Adrenal gland (tissue), 12 donors: Measurements from ENCODE around the gene ITPRID1. TPM values are rescaled to one million over a fixed set of nuclear protein-coding genes. Genes with fewer than 3 reads are reported as not detected.
A peak's percentile ranks its signal among the peaks of the same experiment; 100 is the strongest.

ENCODE experiments used
- DNase-seq, 7 donors: peaks; one replicate each; pipeline ENCODE4 v3.0.0-alpha.2; 2019 to 2020
- H3K27ac ChIP-seq, 5 donors: fragments of 200-600 bp; sonication (generic) in 4 of 5; 1 replicate in 3 of 5; 2 replicates in 2 of 5; pipeline versions ENCODE4 v1.5.1 to v1.8.0; 2016 to 2020; ENCODE audit warnings: mild to moderate bottlenecking in 1 of 5
- H3K27me3 ChIP-seq: fragments of 200-600 bp; 2 replicates; pipeline ENCODE4 v1.8.0; 2021
- H3K36me3 ChIP-seq, 2 donors: fragments of 200-600 bp; replicated peaks in 1 of 2; 1 replicate in 1 of 2; 2 replicates in 1 of 2; pipeline versions ENCODE4 v1.5.1 to v1.8.0; 2018 to 2022
- H3K4me1 ChIP-seq, 2 donors: fragments of 200-600 bp; replicated peaks in 1 of 2; 1 replicate in 1 of 2; 2 replicates in 1 of 2; pipeline versions ENCODE4 v1.5.1 to v1.8.0; 2018 to 2021
- H3K4me3 ChIP-seq, 4 donors: fragments of 200-600 bp; sonication (generic) in 3 of 4; one replicate each; pipeline ENCODE4 v1.5.1; 2016 to 2018
- H3K9me3 ChIP-seq, 3 donors: fragments of 200-600 bp; sonication (generic) in 1 of 3; replicated peaks in 1 of 3; 1 replicate in 2 of 3; 2 replicates in 1 of 3; pipeline versions ENCODE4 v1.5.1 to v1.8.0; 2016 to 2021
- CTCF ChIP-seq, 6 experiments: fragments of 450-650 bp in 4 of 6; fragments of 200-600 bp in 2 of 6; sonication (generic) in 1 of 6; IDR thresholded peaks; 1 replicate in 5 of 6; 2 replicates in 1 of 6; pipeline versions ENCODE4 v1.5.1 to v1.8.0; 2016 to 2021; ENCODE audit warnings: antibody characterized with exemption in 6 of 6, mild to moderate bottlenecking in 2 of 6, moderate library complexity in 1 of 6
- POLR2A ChIP-seq, 2 donors: fragments of 450-650 bp; IDR thresholded peaks; one replicate each; pipeline ENCODE4 v1.6.1; 2017; ENCODE audit warnings: antibody characterized with exemption in 2 of 2, mild to moderate bottlenecking in 2 of 2, moderate library complexity in 1 of 2
- WGBS, 4 donors: extraction: QIAGEN DNeasy Blood & Tissue Kit in 2 of 4; methylation state at CpG; one replicate each; pipeline versions ENCODE4 v1.1.5 to v1.1.7; 2013 to 2017; 5-methylcytosine and 5-hydroxymethylcytosine counted together
- intact Hi-C, 2 donors: fragments of 100-400 bp; cut with DNase I; formaldehyde crosslinking; loops; one replicate each; pipeline versions ENCODE4 v1.14.1 to v1.15.0; 2022 to 2023
- polyA plus RNA-seq, 3 donors: library from polyadenylated mRNA; stranded (reverse); fragments of 200-250 nt in 2 of 3; fragments of 350-450 nt in 1 of 3; fragmentation: Illumina TruSeq in 1 of 3; extraction: RNeasy Lipid Tissue Mini Kit (QIAGEN cat#74804) in 1 of 3; gene quantifications; one replicate each; pipeline ENCODE4 v1.2.3, GENCODE V29; 2013 to 2014
- total RNA-seq, 9 donors: library from RNA; depleted of rRNA in 4 of 9; stranded (reverse); fragments of >200 nt in 4 of 9; fragments of 120-200 nt in 1 of 9; fragmentation: NEBNext Ultra II Directional in 1 of 9; extraction: Animal tissue kit (Norgen Biotek cat#: 25700) in 1 of 9; gene quantifications; one replicate each; pipeline versions ENCODE4 v1.1.0 to v1.2.4, GENCODE V29; 2013 to 2023
- donor health status: healthy with polysubstance abuse.
- donor health status: Bipolar disorder and iron deficiency.
- donor health status: DM: yes; HTN: yes; CAD: no.
- donor health status: DM: no; HTN: no; CAD: no.
- donor health status: DM: no; HTN: no; CAD: no.
- donor health status: DM: yes; HTN: yes; CAD: no.

ITPRID1 gene
- total and polyA plus RNA-seq, 12 donors: 0.06 TPM; not detected in 11

GRCh38 chr7:31683445-31684225 is 169.7 kb downstream of the ITPRID1 start:
- Histone ChIP-seq H3K27me3 (no peaks in the 10 kb centered on the region), H3K9me3 (no peaks in the 10 kb centered on the region), H3K27ac (no peak overlapping the region), H3K4me3 (no peak overlapping the region), H3K4me1 (no peaks in the 10 kb centered on the region), H3K36me3 (no peaks in the 10 kb centered on the region)
- intact Hi-C loops: no loop called here
- TF ChIP-seq POLR2A (IDR thresholded peaks at IDR 0.05) (no peak), CTCF (IDR thresholded peaks at IDR 0.05) (no peak)
- DNase-seq: no peak
- WGBS, 4 donors: 52 to 63% (median 60%) methylated on average over 5 of the region's 5 CpGs

GRCh38 chr7:31687024-31687748 is 173.3 kb downstream of the ITPRID1 start, which contains the start of gene PPP1R17:
Gene PPP1R17 (plus strand): TSS chr7:31687215. CDS start chr7:31692442, 5,227 bp downstream.
- Histone ChIP-seq H3K36me3 (no peaks in the 10 kb centered on the region), H3K4me1 (no peaks in the 10 kb centered on the region), H3K27ac (no peak within 1 kb of the TSS), H3K27me3 (no peaks in the 10 kb centered on the region), H3K9me3 (no peaks in the 10 kb centered on the region), H3K4me3 (no peak within 1 kb of the TSS)
- intact Hi-C loops: no loop called here
- TF ChIP-seq POLR2A (IDR thresholded peaks at IDR 0.05) (no peak), CTCF (IDR thresholded peaks at IDR 0.05) (no peak)
- peak in 2 of 7 donors; percentile 19 to 82 for DNase-seq
- 59 to 70% (median 63%) methylated on average over 14 of the region's 14 CpGs for WGBS, 4 donors

- H3K9me3 ChIP-seq: no peaks in the 10 kb centered on the region
- H3K4me3 ChIP-seq: no peak overlapping the region
- H3K27me3 ChIP-seq: no peaks in the 10 kb centered on the region
- intact Hi-C loops: no loop called here
- H3K27ac ChIP-seq: no peak overlapping the region
- WGBS, 4 donors: 63 to 78% (median 67%) methylated on average over 3 of the region's 3 CpGs
- no peaks in the 10 kb centered on the region for H3K4me1 ChIP-seq
- no peak for DNase-seq
- no peaks in the 10 kb centered on the region for H3K36me3 ChIP-seq
- no peak for TF ChIP-seq CTCF (IDR thresholded peaks at IDR 0.05)
- TF ChIP-seq POLR2A (IDR thresholded peaks at IDR 0.05): no peak
Measured at GRCh38 chr7:31688372-31688771, 174.5 kb downstream of the ITPRID1 start.

GRCh38 chr7:31688996-31689395 is 175.1 kb downstream of the ITPRID1 start:
- no peak for DNase-seq
- Histone ChIP-seq H3K4me1 (no peaks in the 10 kb centered on the region), H3K4me3 (no peak overlapping the region), H3K27me3 (no peaks in the 10 kb centered on the region), H3K27ac (no peak overlapping the region), H3K36me3 (no peaks in the 10 kb centered on the region), H3K9me3 (no peaks in the 10 kb centered on the region)
- 45 to 52% (median 49%) methylated on average over 2 of the region's 2 CpGs for WGBS, 4 donors
- intact Hi-C loops: no loop called here
- TF ChIP-seq POLR2A (IDR thresholded peaks at IDR 0.05) (no peak), CTCF (IDR thresholded peaks at IDR 0.05) (no peak)
